GM12892 (cell line): ENCODE results near the gene ART4.

Source experiments
- DNase-seq: peaks from one replicate; pipeline ENCODE4 v3.0.0; 2011; ENCODE audit not compliant: insufficient read length
- FAIRE-seq: peaks from 2 replicates; lab custom pipeline; 2011; peaks lifted over from hg19 to GRCh38; lab: Jason Lieb, UNC
- POLR2A ChIP-seq: IDR thresholded peaks from 2 replicates; pipeline ENCODE4 v1.6.1; 2011; ENCODE audit warnings: low read depth, low read length, control low read depth
- POLR2AphosphoS5 ChIP-seq: IDR thresholded peaks from 2 replicates; pipeline ENCODE4 v1.6.1; 2011; ENCODE audit warnings: low read depth, low read length, control low read depth
- TAF1 ChIP-seq: IDR thresholded peaks from 2 replicates; pipeline ENCODE4 v1.6.1; 2011; ENCODE audit warnings: low read depth, mild to moderate bottlenecking, control low read depth, low read length, borderline replicate concordance

The ART4 gene

DNA sequence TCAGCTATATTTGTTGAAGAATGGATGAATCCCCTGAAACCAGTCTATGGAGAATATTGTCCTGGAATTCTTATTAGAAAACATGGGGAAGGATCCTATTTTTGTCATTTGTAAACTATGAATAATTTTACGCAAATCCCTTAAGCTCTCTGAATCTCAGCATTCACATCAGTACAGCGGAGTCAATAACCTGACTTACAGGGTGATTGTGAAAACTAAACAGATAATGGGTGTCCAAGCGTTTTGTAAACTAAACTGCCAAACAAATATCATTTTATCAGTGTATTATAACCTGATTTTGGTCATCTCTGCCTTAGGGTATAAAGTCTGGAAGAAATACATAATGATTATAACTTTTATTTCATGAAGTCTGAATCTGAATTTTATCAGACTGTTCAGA is 10.0 kb downstream of the ART4 start:
- DNase-seq = no peak
- TF ChIP-seq TAF1 (no peak), POLR2A (no peak), POLR2AphosphoS5 (no peak)
- no peak for FAIRE-seq

DNA sequence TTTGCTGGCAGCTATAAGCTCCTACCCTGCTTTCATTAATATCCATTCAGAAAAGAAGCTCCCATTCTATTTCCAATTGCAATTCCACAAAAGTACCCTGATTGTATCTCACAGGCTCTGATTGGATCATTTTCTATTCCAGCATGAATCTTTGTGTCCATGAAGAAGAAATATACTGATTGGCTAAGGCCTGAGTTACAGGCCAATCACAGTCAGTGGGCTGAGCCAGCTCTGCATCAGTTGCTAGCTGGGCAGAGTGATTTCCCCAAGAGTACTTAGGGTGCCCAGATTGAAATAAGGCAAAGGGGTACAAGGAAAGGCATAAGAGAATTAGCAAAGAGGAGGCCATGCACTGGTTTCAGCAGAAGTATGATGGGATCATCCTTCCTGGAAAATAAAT is 14.4 kb downstream of the ART4 start:
- no peak for DNase-seq
- FAIRE-seq = no peak
- no peak for TF ChIP-seq POLR2AphosphoS5
- no peak for TF ChIP-seq TAF1
- TF ChIP-seq POLR2A = no peak

DNA sequence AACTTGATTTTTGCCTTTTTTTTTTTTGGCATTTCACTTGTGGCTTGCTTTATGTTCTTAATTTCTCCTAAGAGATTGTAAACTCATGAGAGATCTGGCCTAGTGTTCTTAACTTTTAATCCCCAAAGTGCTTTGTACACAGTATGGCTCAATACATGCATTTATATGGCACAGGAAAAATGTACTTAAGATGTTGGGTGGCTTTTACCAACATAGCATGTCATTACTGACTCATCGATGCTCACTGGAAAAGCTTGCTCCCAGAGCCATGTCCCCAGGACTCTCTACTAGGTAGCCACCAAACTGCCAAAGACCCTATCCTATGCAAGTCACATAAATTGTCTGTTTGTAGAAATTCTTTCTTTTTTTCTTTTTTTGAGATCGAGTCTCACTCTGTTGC is 16.3 kb downstream of the ART4 start:
- FAIRE-seq (no peak), DNase-seq (no peak)
- TF ChIP-seq POLR2A (no peak), TAF1 (no peak), POLR2AphosphoS5 (no peak)

DNA sequence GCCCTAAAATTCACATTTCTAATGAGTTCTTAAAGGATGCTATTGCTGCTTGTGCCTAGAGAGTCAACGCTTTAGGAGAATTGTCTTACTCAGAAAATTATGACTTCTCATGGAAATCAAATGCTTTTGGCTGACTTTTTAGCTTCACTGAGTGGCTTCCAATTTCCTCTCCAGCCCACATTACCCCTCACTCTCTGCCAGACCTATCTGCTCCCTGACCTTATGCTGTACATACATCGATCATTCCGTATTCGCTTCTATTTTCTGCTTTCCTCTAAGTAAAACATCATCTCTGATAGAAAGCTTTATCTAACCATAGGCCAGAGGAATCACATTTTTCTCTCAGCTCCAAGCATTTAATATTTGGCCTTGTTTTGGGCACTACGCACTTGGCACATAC is 16.8 kb downstream of the ART4 start:
- no peak for DNase-seq
- TF ChIP-seq TAF1 (no peak), POLR2A (no peak), POLR2AphosphoS5 (no peak)
- no peak for FAIRE-seq

DNA sequence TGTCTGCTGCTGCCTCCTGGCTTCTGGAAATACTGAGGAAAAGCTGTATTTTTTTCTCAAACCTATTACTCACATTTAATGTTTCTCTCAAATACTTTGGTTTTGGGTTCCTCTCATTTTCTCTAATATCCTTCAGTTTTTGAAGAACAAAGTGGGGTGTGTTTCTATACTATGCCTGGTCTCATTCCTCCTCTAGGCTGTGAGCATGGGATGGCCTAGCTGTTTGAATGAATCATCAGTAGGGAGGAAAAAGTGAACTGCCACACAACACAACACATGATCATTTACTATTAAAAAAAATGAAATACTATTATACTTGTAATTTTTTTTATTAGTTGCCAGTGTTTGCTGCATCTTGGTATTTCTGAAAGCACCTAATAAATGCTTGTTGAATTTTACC is 18.1 kb downstream of the ART4 start:
- TF ChIP-seq TAF1 = no peak
- TF ChIP-seq POLR2A = no peak
- no peak for TF ChIP-seq POLR2AphosphoS5
- DNase-seq = no peak
- FAIRE-seq = no peak

DNA sequence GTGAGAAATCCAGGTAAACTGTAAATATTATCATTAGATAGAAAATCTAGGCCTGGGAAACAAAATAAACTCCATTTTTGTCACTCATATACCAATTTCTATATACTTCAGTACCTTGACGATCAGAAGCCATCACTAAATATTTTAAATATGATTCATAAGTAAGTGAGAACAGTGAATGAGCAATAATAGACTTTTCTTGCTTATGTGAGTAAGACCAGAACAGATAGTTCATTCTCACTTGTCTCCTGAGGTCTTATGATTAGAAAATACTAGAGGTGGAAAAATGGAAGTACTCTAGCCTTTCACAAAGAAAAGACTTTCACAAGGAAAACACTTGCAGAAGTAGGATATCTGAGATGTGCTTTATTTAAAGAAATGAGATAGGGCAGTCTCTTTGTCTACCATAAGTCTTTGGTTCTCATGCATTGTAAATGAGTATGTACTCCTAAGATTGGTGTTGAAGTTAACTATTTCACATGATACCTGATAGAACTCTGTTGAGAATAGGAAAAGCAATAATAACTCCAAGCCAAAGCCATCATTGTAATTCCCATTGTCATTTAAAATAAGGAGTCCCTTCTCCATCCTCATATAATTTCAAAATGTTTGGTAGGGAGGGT is 19.2 kb downstream of the ART4 start:
- no peak for DNase-seq
- no peak for FAIRE-seq
- no peak for TF ChIP-seq POLR2AphosphoS5

DNA sequence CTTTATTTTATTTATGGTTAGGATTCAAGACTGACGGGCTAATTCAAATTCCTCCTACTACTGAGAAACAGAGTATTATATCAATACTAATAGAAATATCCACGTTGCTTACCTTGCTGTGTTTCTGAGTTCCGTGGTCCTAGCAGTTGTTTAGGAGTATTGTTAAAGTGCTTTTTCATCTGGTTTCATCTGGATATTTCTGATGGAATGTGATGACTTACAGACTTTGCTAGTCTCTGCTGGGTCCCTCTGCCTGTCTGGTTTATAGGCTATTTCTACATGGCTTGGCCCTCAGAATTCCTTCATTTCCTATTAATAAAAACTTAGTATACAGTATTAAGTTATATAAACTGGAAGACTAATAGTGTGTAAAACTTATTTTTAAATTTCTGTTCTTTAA is 29.3 kb downstream of the ART4 start, which contains the start of gene SMCO3:
Gene SMCO3, minus strand, starts transcription at position 169 of the 400 bp plus-strand sequence. CDS start 7,502 bp downstream, outside the sequence.
- DNase-seq = no peak
- TF ChIP-seq POLR2AphosphoS5 (no peak), POLR2A (no peak), TAF1 (no peak)
- FAIRE-seq = no peak

DNA sequence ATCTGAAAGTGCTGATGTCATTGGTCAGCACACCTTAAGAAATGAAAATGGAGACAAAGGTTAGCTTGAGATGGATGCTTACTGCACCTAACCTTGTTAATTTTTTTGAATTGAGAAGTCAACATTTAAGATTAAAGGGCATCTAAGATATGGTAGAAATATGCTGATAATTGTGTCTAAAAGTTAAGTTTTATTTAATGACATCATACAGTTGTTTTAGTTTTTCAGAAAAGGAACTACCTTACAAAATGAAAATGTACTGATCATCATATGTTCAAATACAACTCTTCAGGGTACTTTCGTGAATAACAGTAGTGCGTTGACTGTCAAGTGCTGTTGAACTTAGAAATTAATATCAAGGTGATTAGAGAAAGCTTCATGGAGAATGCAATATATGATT is 31.8 kb downstream of the ART4 start:
- FAIRE-seq (no peak), DNase-seq (no peak)
- TF ChIP-seq POLR2A (no peak), TAF1 (no peak), POLR2AphosphoS5 (no peak)

DNA sequence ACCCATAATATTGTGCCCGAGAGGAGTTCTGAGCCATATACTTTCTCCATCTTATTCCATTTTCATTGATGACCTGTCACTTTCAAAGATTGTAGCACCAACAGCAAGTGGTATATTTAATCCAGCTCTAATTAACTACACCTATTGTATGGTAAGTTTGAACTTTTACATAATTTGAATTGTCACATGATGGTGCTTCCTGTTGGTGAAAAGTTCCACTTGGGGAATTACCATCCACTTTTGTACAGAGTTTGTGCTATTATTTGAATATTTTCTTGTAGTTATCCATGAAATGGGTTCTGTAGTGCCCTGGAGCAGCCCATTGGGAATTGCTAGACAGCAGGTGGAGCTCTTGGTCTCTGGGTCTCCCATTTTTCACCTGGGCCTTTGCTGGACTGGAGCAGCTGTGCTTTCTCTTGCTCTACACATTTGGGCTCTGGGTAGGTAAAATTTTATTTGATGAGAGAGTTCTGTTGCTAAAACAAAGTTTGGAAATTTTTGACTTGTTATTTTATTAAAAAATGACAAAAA is 32.3 kb downstream of the ART4 start:
- TF ChIP-seq TAF1 (no peak), POLR2A (no peak), POLR2AphosphoS5 (no peak)
- FAIRE-seq (peak; percentile 27), DNase-seq (no peak)

DNA sequence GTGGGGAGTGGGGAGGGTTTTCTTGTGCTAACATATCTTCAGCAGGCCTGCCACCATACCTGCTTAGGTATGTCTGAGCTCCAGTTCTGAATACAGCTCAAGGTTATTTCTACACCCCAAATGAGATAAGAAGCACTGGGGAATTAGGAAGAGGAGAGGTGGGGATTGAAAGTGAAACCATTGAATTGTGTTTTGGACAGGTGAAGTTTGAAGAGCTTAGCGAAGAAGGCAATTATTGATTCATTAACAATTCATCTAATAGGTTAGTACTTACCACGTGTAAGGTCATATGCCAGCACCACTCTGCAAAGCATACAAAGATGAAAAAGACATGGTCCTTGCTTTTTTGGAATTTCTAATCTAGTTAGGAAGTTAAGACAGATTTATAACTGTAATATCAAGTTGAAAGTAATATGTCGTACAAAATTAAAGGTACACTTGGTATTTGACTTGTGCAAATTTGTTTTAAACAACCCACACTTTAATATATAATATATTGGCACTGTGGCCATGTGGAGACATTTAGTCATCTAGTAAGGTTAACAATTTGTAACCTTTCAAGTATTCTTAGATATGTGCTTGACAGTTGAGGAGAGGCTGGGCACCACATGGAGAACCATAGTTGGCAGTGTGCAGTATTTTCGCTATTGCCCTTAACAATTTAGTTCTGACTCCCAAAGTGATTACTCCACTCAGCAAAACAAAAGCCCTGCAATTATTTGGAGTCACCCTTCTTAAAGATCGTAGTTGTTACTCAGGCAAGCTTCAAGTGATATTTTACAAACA is 33.0 kb downstream of the ART4 start:
- FAIRE-seq = peak; percentile 48
- DNase-seq = no peak
- TF ChIP-seq TAF1 (no peak), POLR2A (no peak), POLR2AphosphoS5 (no peak)

DNA sequence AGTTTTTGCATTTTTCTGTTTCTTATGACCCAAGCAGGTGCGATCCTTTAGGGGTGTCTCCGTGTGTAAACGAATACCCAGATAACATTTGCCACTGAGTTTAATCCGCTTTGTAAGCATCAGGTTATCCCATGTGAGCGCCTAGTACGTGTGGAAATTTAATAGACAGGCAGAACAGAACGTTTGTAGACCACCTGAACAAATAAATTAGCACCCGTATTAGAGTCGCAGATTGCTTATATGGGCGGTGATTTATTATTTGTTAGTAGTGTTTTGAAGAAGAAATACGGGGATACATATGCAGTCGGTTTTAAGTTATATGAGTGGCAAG is 39.5 kb downstream of the ART4 start:
- DNase-seq = no peak
- TF ChIP-seq POLR2A (no peak), TAF1 (no peak), POLR2AphosphoS5 (no peak)
- no peak for FAIRE-seq

DNA sequence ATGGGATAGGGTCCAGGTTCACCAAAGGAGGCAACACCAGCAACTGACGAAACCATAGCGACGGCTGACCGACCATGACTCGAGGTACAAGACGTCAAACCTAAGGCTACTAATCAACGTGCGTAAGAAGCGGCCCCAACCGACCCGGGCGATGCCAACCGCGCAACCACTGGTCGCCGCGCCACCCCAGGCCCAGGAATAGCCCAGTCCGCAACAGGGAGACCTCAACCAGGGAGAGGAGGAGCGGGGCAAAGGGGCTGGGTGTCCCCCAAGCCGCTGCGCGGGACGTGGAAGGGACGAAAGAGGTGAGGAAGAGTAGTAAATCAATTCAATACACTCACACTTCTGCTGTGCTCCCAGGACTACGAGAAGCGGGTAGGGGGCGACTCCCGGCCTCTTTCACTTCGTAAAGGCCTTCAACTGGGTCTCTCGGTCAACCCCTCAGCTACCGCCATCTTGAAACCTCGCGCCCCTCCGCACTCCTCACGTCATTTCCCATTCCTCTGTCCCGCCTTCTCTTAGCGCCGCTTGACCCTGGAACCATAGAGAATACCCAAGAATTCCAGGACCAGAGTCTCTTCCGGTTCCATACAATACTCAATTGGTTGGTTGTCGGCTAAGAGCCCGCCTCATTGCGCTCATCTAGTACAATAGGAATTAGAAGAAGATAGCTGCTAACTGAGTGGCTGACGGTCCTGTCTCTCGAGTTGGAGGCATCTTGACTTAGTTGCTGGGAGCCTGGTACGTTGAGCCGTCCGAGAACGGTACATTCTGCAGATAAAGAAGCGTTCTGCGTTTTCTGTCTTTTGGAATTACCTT is 40.1 kb downstream of the ART4 start, which contains the start of the genes C12orf60 and WBP11:
Gene C12orf60, plus strand, starts transcription at position 660 of the 819 bp plus-strand sequence. CDS start 19,266 bp downstream, outside the sequence.
Gene WBP11, minus strand, starts transcription at position 468 of the 819 bp plus-strand sequence. CDS start 2,095 bp downstream, outside the sequence.
- peak; percentile 96 for FAIRE-seq
- peak; percentile 84 for TF ChIP-seq POLR2A
- TF ChIP-seq POLR2AphosphoS5 = peak; percentile 65; the same call in 1 of the 2 replicates
- 0 out of 2 replicates have a peak, but pooled peaks have one; percentile 63 for TF ChIP-seq TAF1

More for the DNA sequence above, 40.1 kb downstream of the ART4 start, which contains the start of the genes C12orf60 and WBP11:
- peak; percentile 63 for DNase-seq
